Duodenal mucosa (tissue), 2 donors: ENCODE results near the gene ZNF48.

Experiments used
- H3K27ac ChIP-seq: one replicate; pipeline ENCODE4 v1.7.0; 2013; ENCODE audit warnings: low read depth, low read length
- H3K27me3 ChIP-seq, 2 donors: one replicate each; pipeline ENCODE4 v1.7.0; 2013; ENCODE audit warnings: low read length in 2 of 2, control low read depth in 1 of 2; ENCODE audit not compliant: insufficient read depth in 2 of 2, control insufficient read depth in 1 of 2
- H3K36me3 ChIP-seq, 2 donors: one replicate each; pipeline ENCODE4 v1.7.0; 2013; ENCODE audit warnings: low read length in 2 of 2, control low read depth in 1 of 2; ENCODE audit not compliant: insufficient read depth in 2 of 2, control insufficient read depth in 1 of 2
- H3K4me1 ChIP-seq, 2 donors: one replicate each; pipeline ENCODE4 v1.7.0; 2013; ENCODE audit warnings: low read length in 2 of 2, control low read depth in 1 of 2; ENCODE audit not compliant: insufficient read depth in 2 of 2, control insufficient read depth in 1 of 2
- H3K4me3 ChIP-seq, 2 donors: one replicate each; pipeline ENCODE4 v1.7.0; 2013; ENCODE audit warnings: low read length in 2 of 2, low read depth in 1 of 2
- H3K9ac ChIP-seq, 2 donors: one replicate each; pipeline ENCODE4 v1.7.0; 2013; ENCODE audit warnings: low read length in 2 of 2, low read depth in 1 of 2
- H3K9me3 ChIP-seq, 2 donors: one replicate each; pipeline ENCODE4 v1.7.0; 2013; ENCODE audit warnings: low read length in 2 of 2, control low read depth in 1 of 2; ENCODE audit not compliant: control insufficient read depth in 1 of 2

The ZNF48 gene

GRCh38 chr16:30407102-30407803, 12.0 kb downstream of the ZNF48 start, which contains the start of gene ZNF771:
Gene ZNF771, plus strand, starts transcription at chr16:30407606. Its CDS starts 448 bp downstream, at chr16:30408054.
- no peaks in the 10 kb centered on the region for H3K9me3 ChIP-seq
- H3K4me1 ChIP-seq = peaks cover 9 to 17% of the 10 kb centered on the region in 2 donors
- H3K9ac ChIP-seq = peak within 1 kb of the TSS; percentile 51 to 63
- no peaks in the 10 kb centered on the region for H3K27me3 ChIP-seq
- peak within 1 kb of the TSS; percentile 71 for H3K27ac ChIP-seq
- peak within 1 kb of the TSS; percentile 57 to 80 for H3K4me3 ChIP-seq
- H3K36me3 ChIP-seq = peaks cover 0 to 9% of the 10 kb centered on the region in 2 donors

- Histone ChIP-seq H3K9me3 (no peaks in the 10 kb centered on the region), H3K36me3 (peaks cover 0 to 11% of the 10 kb centered on the region in 2 donors), H3K4me1 (peaks cover 9 to 17% of the 10 kb centered on the region in 2 donors), H3K4me3 (peak overlapping the region; percentile 57 to 80), H3K27ac (peak overlapping the region; percentile 52), H3K27me3 (no peaks in the 10 kb centered on the region), H3K9ac (peak overlapping the region; percentile 20 to 63)
These were observed 12.7 kb downstream of the ZNF48 start for GRCh38 chr16:30407804-30408534.

- H3K4me1 ChIP-seq = peaks cover 9 to 17% of the 10 kb centered on the region in 2 donors
- H3K27ac ChIP-seq = no peak overlapping the region
- no peak overlapping the region for H3K4me3 ChIP-seq
- no peaks in the 10 kb centered on the region for H3K9me3 ChIP-seq
- H3K36me3 ChIP-seq = peaks cover 0 to 16% of the 10 kb centered on the region in 2 donors
- no peak overlapping the region for H3K9ac ChIP-seq
- H3K27me3 ChIP-seq = no peaks in the 10 kb centered on the region
These were observed 14.2 kb downstream of the ZNF48 start for GRCh38 chr16:30409125-30410060.

GRCh38 chr16:30413112-30413806, 18.0 kb downstream of the ZNF48 start:
- no peak overlapping the region for H3K9ac ChIP-seq
- H3K36me3 ChIP-seq = peaks cover 0 to 16% of the 10 kb centered on the region in 2 donors
- H3K4me3 ChIP-seq = no peak overlapping the region
- no peaks in the 10 kb centered on the region for H3K27me3 ChIP-seq
- H3K4me1 ChIP-seq = peaks cover 12 to 13% of the 10 kb centered on the region in 2 donors
- H3K27ac ChIP-seq = no peak overlapping the region
- H3K9me3 ChIP-seq = no peaks in the 10 kb centered on the region

- no peaks in the 10 kb centered on the region for H3K27me3 ChIP-seq
- no peak overlapping the region for H3K27ac ChIP-seq
- peaks cover 0 to 16% of the 10 kb centered on the region in 2 donors for H3K36me3 ChIP-seq
- H3K4me1 ChIP-seq = peaks cover 13 to 15% of the 10 kb centered on the region in 2 donors
- no peak overlapping the region for H3K9ac ChIP-seq
- no peaks in the 10 kb centered on the region for H3K9me3 ChIP-seq
- no peak overlapping the region for H3K4me3 ChIP-seq
These were observed 18.9 kb downstream of the ZNF48 start for GRCh38 chr16:30414159-30414558.

- Histone ChIP-seq H3K9ac (no peak overlapping the region), H3K36me3 (peaks cover 0 to 27% of the 10 kb centered on the region in 2 donors), H3K27ac (no peak overlapping the region)
These were observed 20.9 kb downstream of the ZNF48 start for GRCh38 chr16:30416047-30416603.

GRCh38 chr16:30416624-30417528, 21.7 kb downstream of the ZNF48 start:
- Histone ChIP-seq H3K9me3 (no peaks in the 10 kb centered on the region), H3K27ac (peak overlapping the region; percentile 79), H3K27me3 (no peaks in the 10 kb centered on the region), H3K9ac (peak overlapping the region; percentile 63), H3K4me1 (peaks cover 12% of the 10 kb centered on the region in 2 donors), H3K4me3 (peak overlapping the region; percentile 59 to 77), H3K36me3 (peaks cover 0 to 24% of the 10 kb centered on the region in 2 donors)

More at GRCh38 chr16:30416047-30416603, 20.9 kb downstream of the ZNF48 start:
- Histone ChIP-seq H3K9me3 (no peaks in the 10 kb centered on the region), H3K4me3 (no peak overlapping the region), H3K27me3 (no peaks in the 10 kb centered on the region), H3K4me1 (peaks cover 12% of the 10 kb centered on the region in 2 donors)

- Histone ChIP-seq H3K27ac (peak overlapping the region; percentile 79), H3K36me3 (peaks cover 0 to 24% of the 10 kb centered on the region in 2 donors), H3K4me1 (peaks cover 12% of the 10 kb centered on the region in 2 donors), H3K27me3 (no peaks in the 10 kb centered on the region), H3K9me3 (no peaks in the 10 kb centered on the region), H3K9ac (peak overlapping the region; percentile 63), H3K4me3 (peak overlapping the region; percentile 59 to 77)
These were observed 22.5 kb downstream of the ZNF48 start for GRCh38 chr16:30417529-30418349.
